ENCODE data around the gene ABCA8.

DNA sequence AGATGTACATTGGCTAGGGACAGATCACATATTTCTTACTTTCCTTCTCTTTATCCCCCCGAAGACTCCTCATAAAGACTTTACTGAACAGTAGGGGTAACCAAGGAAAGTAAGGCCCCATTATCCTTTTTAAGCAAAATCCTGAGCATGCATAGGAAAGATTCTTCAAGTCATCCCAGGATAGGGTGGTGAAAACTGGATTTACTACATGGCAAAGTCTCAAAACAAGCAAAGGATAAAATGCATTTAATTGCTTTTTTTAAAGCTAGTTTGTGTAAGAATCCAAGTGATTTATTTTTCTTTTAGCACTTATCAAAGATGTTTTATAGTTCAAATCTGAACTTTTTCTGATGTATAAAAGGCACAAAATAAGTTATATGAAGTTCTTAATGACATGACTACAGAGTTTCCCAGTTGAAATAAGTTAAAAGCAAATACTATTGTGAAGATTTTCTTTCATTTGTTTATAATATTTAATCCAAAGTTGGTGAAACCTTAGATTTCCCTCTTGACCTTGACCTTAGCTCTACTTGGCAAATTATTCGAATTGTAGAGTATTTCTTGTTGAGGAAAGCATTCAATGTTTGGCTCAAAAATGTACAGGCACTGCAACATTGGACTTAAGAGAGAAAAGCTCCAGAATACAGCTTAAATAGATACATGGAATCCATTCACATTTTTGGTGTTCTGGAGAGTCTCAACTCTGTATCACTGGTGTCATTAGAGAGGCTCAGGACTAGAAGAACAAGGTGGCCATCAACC lies 104.3 kb downstream of the ABCA8 start:
- TF ChIP-seq POLR2A (IDR thresholded peaks at IDR 0.05) = no peak
- TF ChIP-seq, protein P1, sequence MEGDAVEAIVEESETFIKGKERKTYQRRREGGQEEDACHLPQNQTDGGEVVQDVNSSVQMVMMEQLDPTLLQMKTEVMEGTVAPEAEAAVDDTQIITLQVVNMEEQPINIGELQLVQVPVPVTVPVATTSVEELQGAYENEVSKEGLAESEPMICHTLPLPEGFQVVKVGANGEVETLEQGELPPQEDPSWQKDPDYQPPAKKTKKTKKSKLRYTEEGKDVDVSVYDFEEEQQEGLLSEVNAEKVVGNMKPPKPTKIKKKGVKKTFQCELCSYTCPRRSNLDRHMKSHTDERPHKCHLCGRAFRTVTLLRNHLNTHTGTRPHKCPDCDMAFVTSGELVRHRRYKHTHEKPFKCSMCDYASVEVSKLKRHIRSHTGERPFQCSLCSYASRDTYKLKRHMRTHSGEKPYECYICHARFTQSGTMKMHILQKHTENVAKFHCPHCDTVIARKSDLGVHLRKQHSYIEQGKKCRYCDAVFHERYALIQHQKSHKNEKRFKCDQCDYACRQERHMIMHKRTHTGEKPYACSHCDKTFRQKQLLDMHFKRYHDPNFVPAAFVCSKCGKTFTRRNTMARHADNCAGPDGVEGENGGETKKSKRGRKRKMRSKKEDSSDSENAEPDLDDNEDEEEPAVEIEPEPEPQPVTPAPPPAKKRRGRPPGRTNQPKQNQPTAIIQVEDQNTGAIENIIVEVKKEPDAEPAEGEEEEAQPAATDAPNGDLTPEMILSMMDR (IDR thresholded peaks at IDR 0.05) = no peak

All from thyroid gland (tissue), 4 donors.